ENCODE results near the gene PLCB4.

PLCB4 gene

GRCh38 chr20:9412309-9412708 is 343.4 kb downstream of the PLCB4 start:
- no peak overlapping the region for H3K4me3 Mint-ChIP-seq
- no peak overlapping the region for H3K27ac Mint-ChIP-seq
- no peaks in the 10 kb centered on the region for H3K9me3 Mint-ChIP-seq
- no peaks in the 10 kb centered on the region for H3K36me3 Mint-ChIP-seq (ENCODE audit: low read depth)
- no peaks in the 10 kb centered on the region for H3K27me3 Mint-ChIP-seq (ENCODE audit: low read depth)
- H3K4me1 Mint-ChIP-seq (ENCODE audit: low read depth) = no peaks in the 10 kb centered on the region

- Mint-ChIP-seq H3K36me3 (ENCODE audit: low read depth) (no peaks in the 10 kb centered on the region), H3K9me3 (no peaks in the 10 kb centered on the region)
Observed at GRCh38 chr20:9413001-9413400, 344.1 kb downstream of the PLCB4 start.

GRCh38 chr20:9415426-9415825 is 346.5 kb downstream of the PLCB4 start:
- H3K9me3 Mint-ChIP-seq = no peaks in the 10 kb centered on the region
- H3K36me3 Mint-ChIP-seq (ENCODE audit: low read depth) = no peaks in the 10 kb centered on the region
- H3K27me3 Mint-ChIP-seq (ENCODE audit: low read depth) = no peaks in the 10 kb centered on the region
- H3K27ac Mint-ChIP-seq = no peak overlapping the region
- H3K4me1 Mint-ChIP-seq (ENCODE audit: low read depth) = no peaks in the 10 kb centered on the region
- H3K4me3 Mint-ChIP-seq = no peak overlapping the region

More at GRCh38 chr20:9413001-9413400, 344.1 kb downstream of the PLCB4 start:
- H3K4me1 Mint-ChIP-seq (ENCODE audit: low read depth) = no peaks in the 10 kb centered on the region
- H3K27me3 Mint-ChIP-seq (ENCODE audit: low read depth) = no peaks in the 10 kb centered on the region
- H3K4me3 Mint-ChIP-seq = no peak overlapping the region
- no peak overlapping the region for H3K27ac Mint-ChIP-seq

- Mint-ChIP-seq H3K36me3 (ENCODE audit: low read depth) (no peaks in the 10 kb centered on the region), H3K27ac (no peak overlapping the region), H3K9me3 (no peaks in the 10 kb centered on the region), H3K27me3 (ENCODE audit: low read depth) (no peaks in the 10 kb centered on the region), H3K4me3 (no peak overlapping the region), H3K4me1 (ENCODE audit: low read depth) (no peaks in the 10 kb centered on the region)
Observed at GRCh38 chr20:9416421-9416820, 347.5 kb downstream of the PLCB4 start.

- no peaks in the 10 kb centered on the region for H3K9me3 Mint-ChIP-seq
Observed at GRCh38 chr20:9417665-9418064, 348.8 kb downstream of the PLCB4 start.

GRCh38 chr20:9422321-9423057 is 353.6 kb downstream of the PLCB4 start:
- Mint-ChIP-seq H3K36me3 (ENCODE audit: low read depth) (no peaks in the 10 kb centered on the region), H3K27ac (no peak overlapping the region), H3K4me3 (no peak overlapping the region), H3K9me3 (no peaks in the 10 kb centered on the region), H3K27me3 (ENCODE audit: low read depth) (no peaks in the 10 kb centered on the region), H3K4me1 (ENCODE audit: low read depth) (no peaks in the 10 kb centered on the region)

More at GRCh38 chr20:9417665-9418064, 348.8 kb downstream of the PLCB4 start:
- Mint-ChIP-seq H3K27ac (no peak overlapping the region), H3K27me3 (ENCODE audit: low read depth) (no peaks in the 10 kb centered on the region), H3K4me1 (ENCODE audit: low read depth) (no peaks in the 10 kb centered on the region), H3K36me3 (ENCODE audit: low read depth) (no peaks in the 10 kb centered on the region), H3K4me3 (no peak overlapping the region)

GRCh38 chr20:9424551-9424950 is 355.7 kb downstream of the PLCB4 start:
- Mint-ChIP-seq H3K36me3 (ENCODE audit: low read depth) (no peaks in the 10 kb centered on the region), H3K4me1 (ENCODE audit: low read depth) (no peaks in the 10 kb centered on the region), H3K27me3 (ENCODE audit: low read depth) (no peaks in the 10 kb centered on the region), H3K27ac (no peak overlapping the region), H3K4me3 (no peak overlapping the region), H3K9me3 (no peaks in the 10 kb centered on the region)

- no peaks in the 10 kb centered on the region for H3K36me3 Mint-ChIP-seq (ENCODE audit: low read depth)
- H3K27ac Mint-ChIP-seq = no peak overlapping the region
- no peaks in the 10 kb centered on the region for H3K27me3 Mint-ChIP-seq (ENCODE audit: low read depth)
- no peaks in the 10 kb centered on the region for H3K4me1 Mint-ChIP-seq (ENCODE audit: low read depth)
- H3K4me3 Mint-ChIP-seq = no peak overlapping the region
- no peaks in the 10 kb centered on the region for H3K9me3 Mint-ChIP-seq
Observed at GRCh38 chr20:9427430-9428291, 358.8 kb downstream of the PLCB4 start.

- Mint-ChIP-seq H3K36me3 (ENCODE audit: low read depth) (no peaks in the 10 kb centered on the region), H3K4me1 (ENCODE audit: low read depth) (no peaks in the 10 kb centered on the region), H3K27me3 (ENCODE audit: low read depth) (no peaks in the 10 kb centered on the region), H3K27ac (no peak overlapping the region), H3K9me3 (no peaks in the 10 kb centered on the region), H3K4me3 (no peak overlapping the region)
Observed at GRCh38 chr20:9428292-9428607, 359.4 kb downstream of the PLCB4 start.

- Mint-ChIP-seq H3K27me3 (ENCODE audit: low read depth) (no peaks in the 10 kb centered on the region), H3K27ac (no peak overlapping the region), H3K4me3 (no peak overlapping the region), H3K36me3 (ENCODE audit: low read depth) (no peaks in the 10 kb centered on the region), H3K4me1 (ENCODE audit: low read depth) (no peaks in the 10 kb centered on the region), H3K9me3 (peaks cover 20% of the 10 kb centered on the region)
Observed at GRCh38 chr20:9439806-9440205, 370.9 kb downstream of the PLCB4 start.

- Mint-ChIP-seq H3K27ac (no peak overlapping the region), H3K9me3 (peaks cover 20% of the 10 kb centered on the region)
Observed at GRCh38 chr20:9440892-9441291, 372.0 kb downstream of the PLCB4 start.

GRCh38 chr20:9441948-9442347 is 373.1 kb downstream of the PLCB4 start:
- Mint-ChIP-seq H3K4me1 (ENCODE audit: low read depth) (no peaks in the 10 kb centered on the region), H3K27me3 (ENCODE audit: low read depth) (no peaks in the 10 kb centered on the region), H3K36me3 (ENCODE audit: low read depth) (no peaks in the 10 kb centered on the region), H3K27ac (no peak overlapping the region), H3K9me3 (peaks cover 20% of the 10 kb centered on the region), H3K4me3 (no peak overlapping the region)

More at GRCh38 chr20:9440892-9441291, 372.0 kb downstream of the PLCB4 start:
- H3K4me3 Mint-ChIP-seq = no peak overlapping the region
- H3K36me3 Mint-ChIP-seq (ENCODE audit: low read depth) = no peaks in the 10 kb centered on the region
- H3K4me1 Mint-ChIP-seq (ENCODE audit: low read depth) = no peaks in the 10 kb centered on the region
- no peaks in the 10 kb centered on the region for H3K27me3 Mint-ChIP-seq (ENCODE audit: low read depth)

- no peaks in the 10 kb centered on the region for H3K27me3 Mint-ChIP-seq (ENCODE audit: low read depth)
- H3K4me1 Mint-ChIP-seq (ENCODE audit: low read depth) = no peaks in the 10 kb centered on the region
- no peak overlapping the region for H3K27ac Mint-ChIP-seq
- no peak overlapping the region for H3K4me3 Mint-ChIP-seq
- H3K36me3 Mint-ChIP-seq (ENCODE audit: low read depth) = no peaks in the 10 kb centered on the region
- H3K9me3 Mint-ChIP-seq = peaks cover 15% of the 10 kb centered on the region
Observed at GRCh38 chr20:9442858-9443257, 374.0 kb downstream of the PLCB4 start.

GRCh38 chr20:9444921-9445320 is 376.0 kb downstream of the PLCB4 start:
- peaks cover under 1% of the 10 kb centered on the region for H3K9me3 Mint-ChIP-seq
- H3K27me3 Mint-ChIP-seq (ENCODE audit: low read depth) = no peaks in the 10 kb centered on the region
- H3K27ac Mint-ChIP-seq = no peak overlapping the region
- no peaks in the 10 kb centered on the region for H3K4me1 Mint-ChIP-seq (ENCODE audit: low read depth)
- no peak overlapping the region for H3K4me3 Mint-ChIP-seq
- no peaks in the 10 kb centered on the region for H3K36me3 Mint-ChIP-seq (ENCODE audit: low read depth)

- H3K36me3 Mint-ChIP-seq (ENCODE audit: low read depth) = no peaks in the 10 kb centered on the region
- no peaks in the 10 kb centered on the region for H3K27me3 Mint-ChIP-seq (ENCODE audit: low read depth)
- H3K27ac Mint-ChIP-seq = no peak overlapping the region
- no peaks in the 10 kb centered on the region for H3K9me3 Mint-ChIP-seq
- no peak overlapping the region for H3K4me3 Mint-ChIP-seq
- H3K4me1 Mint-ChIP-seq (ENCODE audit: low read depth) = no peaks in the 10 kb centered on the region
Observed at GRCh38 chr20:9447182-9447581, 378.3 kb downstream of the PLCB4 start.
